Astrocyte (in vitro differentiated cells and primary cell): ENCODE measurements around the gene PTPN1. TPM values are rescaled to one million over a fixed set of nuclear protein-coding genes. Genes with fewer than 3 reads are reported as not detected.
A peak's percentile ranks its signal among the peaks of the same experiment; 100 is the strongest.

Experiments
- DNase-seq: peaks from one replicate; pipeline ENCODE4 v3.0.0-alpha.2; 2010; ENCODE audit warnings: low read depth
- FAIRE-seq: peaks from 2 replicates; lab custom pipeline; 2011; peaks lifted over from hg19 to GRCh38; lab: Jason Lieb, UNC
- H2AFZ ChIP-seq: 2 replicates; pipeline ENCODE4 v1.6.0; 2012; ENCODE audit warnings: low read depth, low read length, inconsistent platforms
- H3K27ac ChIP-seq: 2 replicates; pipeline ENCODE4 v1.5.1; 2011; ENCODE audit warnings: low read depth, low read length, inconsistent platforms
- H3K27me3 ChIP-seq: 2 replicates; pipeline ENCODE4 v1.6.0; 2011; ENCODE audit warnings: low read length, inconsistent platforms; ENCODE audit not compliant: insufficient read depth
- H3K36me3 ChIP-seq: 2 replicates; pipeline ENCODE4 v1.5.1; 2011; ENCODE audit warnings: low read length, inconsistent platforms; ENCODE audit not compliant: insufficient read depth
- H3K4me1 ChIP-seq: 2 replicates; pipeline ENCODE4 v1.5.1; 2011; ENCODE audit warnings: low read length, inconsistent platforms; ENCODE audit not compliant: insufficient read depth
- H3K4me2 ChIP-seq: 2 replicates; pipeline ENCODE4 v1.6.0; 2012; ENCODE audit warnings: low read length, inconsistent platforms
- H3K4me3 ChIP-seq: 2 replicates; pipeline ENCODE4 v1.5.1; 2011; ENCODE audit warnings: low read depth, mild to moderate bottlenecking, low read length, inconsistent platforms; ENCODE audit not compliant: insufficient read depth
- H3K79me2 ChIP-seq: 2 replicates; pipeline ENCODE4 v1.6.0; 2012; ENCODE audit warnings: mild to moderate bottlenecking, low read length, inconsistent platforms; ENCODE audit not compliant: insufficient read depth
- H3K9ac ChIP-seq: 2 replicates; pipeline ENCODE4 v1.6.0; 2012; ENCODE audit warnings: mild to moderate bottlenecking, low read length, inconsistent platforms
- H3K9me3 ChIP-seq: 2 replicates; pipeline ENCODE4 v1.5.1; 2012; ENCODE audit warnings: low read depth, mild to moderate bottlenecking, low read length, inconsistent platforms; ENCODE audit not compliant: insufficient read depth
- H4K20me1 ChIP-seq: 2 replicates; pipeline ENCODE4 v1.6.0; 2012; ENCODE audit warnings: low read length, inconsistent platforms; ENCODE audit not compliant: insufficient read depth
- H3K27ac Mint-ChIP-seq: one replicate; pipeline ENCODE4 v1.8.0; 2021; ENCODE audit warnings: mild to moderate bottlenecking, mixed read lengths; ENCODE audit not compliant: unreplicated experiment
- H3K27me3 Mint-ChIP-seq: one replicate; pipeline ENCODE4 v1.8.0; 2021; ENCODE audit warnings: low read depth, mixed read lengths; ENCODE audit not compliant: unreplicated experiment
- H3K36me3 Mint-ChIP-seq: one replicate; pipeline ENCODE4 v1.8.0; 2021; ENCODE audit warnings: low read depth, mixed read lengths; ENCODE audit not compliant: unreplicated experiment
- H3K4me1 Mint-ChIP-seq: one replicate; pipeline ENCODE4 v1.8.0; 2021; ENCODE audit warnings: low read depth, mixed read lengths; ENCODE audit not compliant: unreplicated experiment
- H3K4me3 Mint-ChIP-seq: one replicate; pipeline ENCODE4 v1.8.0; 2021; ENCODE audit warnings: mild to moderate bottlenecking, moderate library complexity, mixed read lengths; ENCODE audit not compliant: unreplicated experiment
- H3K9me3 Mint-ChIP-seq: one replicate; pipeline ENCODE4 v1.8.0; 2021; ENCODE audit warnings: mild to moderate bottlenecking, mixed read lengths; ENCODE audit not compliant: unreplicated experiment
- EZH2 ChIP-seq: IDR thresholded peaks from 2 replicates; pipeline ENCODE4 v1.6.1; 2012; ENCODE audit warnings: mild to moderate bottlenecking, low read length, inconsistent platforms; ENCODE audit not compliant: insufficient read depth
- total RNA-seq: library from RNA; stranded (reverse); gene quantifications from 2 replicates; pipeline ENCODE4 v1.2.1, GENCODE V29; 2021
- TF ChIP-seq, protein P1 (sequence below): IDR thresholded peaks from 2 replicates; pipeline ENCODE4 v1.5.1; 2011; ENCODE audit warnings: low read depth, mild to moderate bottlenecking, inconsistent platforms, low read length, moderate library complexity; ENCODE audit not compliant: insufficient read depth

Gene PTPN1
- total RNA-seq, 1 donor from 2014 or later: 64.9 TPM

DNA sequence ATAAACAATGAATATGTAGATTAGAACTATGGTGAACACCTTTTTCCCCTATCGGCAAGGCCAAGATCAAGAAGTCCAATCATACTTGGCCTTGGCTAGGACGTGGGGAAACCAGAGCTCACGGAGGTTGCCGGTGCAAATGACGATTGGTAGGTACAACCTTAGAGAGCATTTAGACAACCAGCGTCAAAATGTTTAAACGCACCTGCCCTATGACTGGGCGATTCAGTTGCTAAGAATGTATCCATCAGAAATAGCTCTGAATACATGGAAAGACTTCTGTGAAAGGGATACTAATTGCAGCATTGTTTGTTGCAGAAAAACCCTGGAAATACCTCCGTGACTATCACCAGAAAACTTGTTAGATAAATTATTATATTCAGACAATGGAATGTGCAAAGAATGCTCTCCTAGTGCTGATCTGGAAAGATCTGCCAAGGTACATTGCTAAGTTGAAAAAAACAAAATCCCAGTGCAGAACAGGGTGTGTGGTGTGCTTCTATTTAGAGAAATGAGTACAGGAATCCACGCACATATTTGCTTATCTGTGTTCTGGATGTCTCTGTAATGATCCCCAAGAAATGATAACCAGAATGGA, 48.0 kb upstream of the PTPN1 start:
- TF ChIP-seq, protein P1, sequence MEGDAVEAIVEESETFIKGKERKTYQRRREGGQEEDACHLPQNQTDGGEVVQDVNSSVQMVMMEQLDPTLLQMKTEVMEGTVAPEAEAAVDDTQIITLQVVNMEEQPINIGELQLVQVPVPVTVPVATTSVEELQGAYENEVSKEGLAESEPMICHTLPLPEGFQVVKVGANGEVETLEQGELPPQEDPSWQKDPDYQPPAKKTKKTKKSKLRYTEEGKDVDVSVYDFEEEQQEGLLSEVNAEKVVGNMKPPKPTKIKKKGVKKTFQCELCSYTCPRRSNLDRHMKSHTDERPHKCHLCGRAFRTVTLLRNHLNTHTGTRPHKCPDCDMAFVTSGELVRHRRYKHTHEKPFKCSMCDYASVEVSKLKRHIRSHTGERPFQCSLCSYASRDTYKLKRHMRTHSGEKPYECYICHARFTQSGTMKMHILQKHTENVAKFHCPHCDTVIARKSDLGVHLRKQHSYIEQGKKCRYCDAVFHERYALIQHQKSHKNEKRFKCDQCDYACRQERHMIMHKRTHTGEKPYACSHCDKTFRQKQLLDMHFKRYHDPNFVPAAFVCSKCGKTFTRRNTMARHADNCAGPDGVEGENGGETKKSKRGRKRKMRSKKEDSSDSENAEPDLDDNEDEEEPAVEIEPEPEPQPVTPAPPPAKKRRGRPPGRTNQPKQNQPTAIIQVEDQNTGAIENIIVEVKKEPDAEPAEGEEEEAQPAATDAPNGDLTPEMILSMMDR: no peak
- TF ChIP-seq EZH2: no peak
- H3K4me3 Mint-ChIP-seq: no peak overlapping the region
- no peak overlapping the region for H3K27ac ChIP-seq
- H4K20me1 ChIP-seq: no peaks in the 10 kb centered on the region
- no peaks in the 10 kb centered on the region for H3K36me3 ChIP-seq
- no peaks in the 10 kb centered on the region for H3K9me3 Mint-ChIP-seq
- peak overlapping the region; percentile 19 for H3K4me2 ChIP-seq
- H3K9me3 ChIP-seq: no peaks in the 10 kb centered on the region
- no peak overlapping the region for H3K9ac ChIP-seq
- H2AFZ ChIP-seq: no peak overlapping the region
- peaks cover 4% of the 10 kb centered on the region for H3K4me1 ChIP-seq
- H3K27ac Mint-ChIP-seq: no peak overlapping the region
- H3K27me3 ChIP-seq: no peaks in the 10 kb centered on the region
- no peak overlapping the region for H3K4me3 ChIP-seq
- no peaks in the 10 kb centered on the region for H3K36me3 Mint-ChIP-seq
- peak; percentile 77 for DNase-seq
- peaks cover 3% of the 10 kb centered on the region for H3K27me3 Mint-ChIP-seq
- FAIRE-seq: no peak
- H3K4me1 Mint-ChIP-seq: peaks cover 5% of the 10 kb centered on the region
- no peaks in the 10 kb centered on the region for H3K79me2 ChIP-seq

DNA sequence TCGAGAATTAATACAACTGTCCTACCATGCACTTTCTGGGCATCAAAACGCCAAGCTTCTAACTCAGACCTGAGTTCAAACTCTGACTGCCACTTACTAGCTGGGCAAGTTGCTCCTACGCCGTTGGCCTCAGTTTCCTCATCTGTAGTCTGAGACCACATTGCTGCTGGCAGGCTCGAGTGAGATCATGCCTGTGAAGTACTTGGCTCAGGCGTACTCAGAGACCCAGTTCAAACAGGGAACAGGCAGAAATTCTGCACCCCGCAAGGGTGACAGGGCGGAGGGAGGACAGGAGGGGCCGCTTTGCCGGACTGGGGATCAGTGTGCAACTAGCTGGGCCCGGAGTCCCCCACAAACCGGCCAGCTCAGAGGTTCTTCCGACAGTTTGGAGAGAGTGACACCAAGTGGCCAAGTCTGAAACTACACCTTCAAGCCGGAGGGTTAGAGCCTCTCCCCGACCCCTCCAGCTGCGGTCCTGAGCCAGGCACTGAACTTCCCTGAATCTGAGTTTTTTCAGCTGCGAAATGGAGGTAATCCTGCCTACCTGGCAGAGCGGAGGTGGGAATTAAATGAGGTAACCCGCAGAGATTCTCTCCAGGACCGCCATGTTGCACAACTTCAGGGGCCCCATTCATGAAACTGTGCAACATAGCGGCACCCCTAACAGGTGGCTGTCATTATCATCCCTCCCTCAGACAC, 46.0 kb upstream of the PTPN1 start:
- peaks cover 4% of the 10 kb centered on the region for H3K4me1 ChIP-seq
- FAIRE-seq: no peak

More for the DNA sequence above, 46.0 kb upstream of the PTPN1 start:
- Mint-ChIP-seq H3K27me3 (peaks cover 3% of the 10 kb centered on the region), H3K4me1 (peaks cover 5% of the 10 kb centered on the region), H3K27ac (no peak overlapping the region), H3K9me3 (no peaks in the 10 kb centered on the region), H3K36me3 (no peaks in the 10 kb centered on the region), H3K4me3 (no peak overlapping the region)
- Histone ChIP-seq H3K9me3 (no peaks in the 10 kb centered on the region), H2AFZ (peak overlapping the region; percentile 76), H3K36me3 (no peaks in the 10 kb centered on the region), H3K4me2 (peak overlapping the region; percentile 66), H3K4me3 (no peak overlapping the region), H3K9ac (no peak overlapping the region), H3K79me2 (no peaks in the 10 kb centered on the region), H3K27ac (no peak overlapping the region), H4K20me1 (no peaks in the 10 kb centered on the region), H3K27me3 (no peaks in the 10 kb centered on the region)
- DNase-seq: no peak
- TF ChIP-seq, protein P1: peak; percentile 49
- no peak for TF ChIP-seq EZH2
